ENCODE measurements around the gene CH25H. TPM values are rescaled to one million over a fixed set of nuclear protein-coding genes. Genes with fewer than 3 reads are reported as not detected.

The CH25H gene
- total RNA-seq, 1 experiment from 2014 or later = not detected

GRCh38 chr10:89164080-89164479, 43.0 kb downstream of the CH25H start:
- DNase-seq = no peak
- Histone ChIP-seq H3K27me3 (ENCODE audit: control insufficient read depth, insufficient read depth, low read length) (no peaks in the 10 kb centered on the region), H3K4me3 (ENCODE audit: insufficient read depth, low read depth, low read length) (no peak overlapping the region), H3K36me3 (replicated peaks; ENCODE audit: control insufficient read depth, insufficient read depth, low read length) (no peaks in the 10 kb centered on the region)

- Histone ChIP-seq H3K36me3 (replicated peaks; ENCODE audit: control insufficient read depth, insufficient read depth, low read length) (no peaks in the 10 kb centered on the region), H3K27me3 (ENCODE audit: control insufficient read depth, insufficient read depth, low read length) (no peaks in the 10 kb centered on the region), H3K4me3 (ENCODE audit: insufficient read depth, low read depth, low read length) (no peak overlapping the region)
- DNase-seq = no peak
Measured at GRCh38 chr10:89163265-89163995, 43.7 kb downstream of the CH25H start.

- DNase-seq = no peak
- Histone ChIP-seq H3K36me3 (replicated peaks; ENCODE audit: control insufficient read depth, insufficient read depth, low read length) (no peaks in the 10 kb centered on the region), H3K4me3 (ENCODE audit: insufficient read depth, low read depth, low read length) (no peak overlapping the region), H3K27me3 (ENCODE audit: control insufficient read depth, insufficient read depth, low read length) (no peaks in the 10 kb centered on the region)
Measured at GRCh38 chr10:89162596-89162995, 44.5 kb downstream of the CH25H start.

- no peak for DNase-seq
- H3K27me3 ChIP-seq (ENCODE audit: control insufficient read depth, insufficient read depth, low read length) = no peaks in the 10 kb centered on the region
- H3K4me3 ChIP-seq (ENCODE audit: insufficient read depth, low read depth, low read length) = no peak overlapping the region
- no peaks in the 10 kb centered on the region for H3K36me3 ChIP-seq (replicated peaks; ENCODE audit: control insufficient read depth, insufficient read depth, low read length)
Measured at GRCh38 chr10:89160339-89160738, 46.8 kb downstream of the CH25H start.

- Histone ChIP-seq H3K27me3 (ENCODE audit: control insufficient read depth, insufficient read depth, low read length) (no peaks in the 10 kb centered on the region), H3K36me3 (replicated peaks; ENCODE audit: control insufficient read depth, insufficient read depth, low read length) (no peaks in the 10 kb centered on the region), H3K4me3 (ENCODE audit: insufficient read depth, low read depth, low read length) (no peak overlapping the region)
- DNase-seq = no peak
Measured at GRCh38 chr10:89159761-89160160, 47.4 kb downstream of the CH25H start.

- Histone ChIP-seq H3K36me3 (replicated peaks; ENCODE audit: control insufficient read depth, insufficient read depth, low read length) (no peaks in the 10 kb centered on the region), H3K27me3 (ENCODE audit: control insufficient read depth, insufficient read depth, low read length) (no peaks in the 10 kb centered on the region), H3K4me3 (ENCODE audit: insufficient read depth, low read depth, low read length) (no peak overlapping the region)
- no peak for DNase-seq
Measured at GRCh38 chr10:89159316-89159715, 47.8 kb downstream of the CH25H start.

GRCh38 chr10:89158446-89158845, 48.7 kb downstream of the CH25H start:
- DNase-seq = no peak
- Histone ChIP-seq H3K4me3 (ENCODE audit: insufficient read depth, low read depth, low read length) (no peak overlapping the region), H3K27me3 (ENCODE audit: control insufficient read depth, insufficient read depth, low read length) (no peaks in the 10 kb centered on the region), H3K36me3 (replicated peaks; ENCODE audit: control insufficient read depth, insufficient read depth, low read length) (no peaks in the 10 kb centered on the region)

- H3K4me3 ChIP-seq (ENCODE audit: insufficient read depth, low read depth, low read length) = no peak overlapping the region
- no peaks in the 10 kb centered on the region for H3K36me3 ChIP-seq (replicated peaks; ENCODE audit: control insufficient read depth, insufficient read depth, low read length)
- H3K27me3 ChIP-seq (ENCODE audit: control insufficient read depth, insufficient read depth, low read length) = no peaks in the 10 kb centered on the region
- no peak for DNase-seq
Measured at GRCh38 chr10:89156161-89156835, 50.8 kb downstream of the CH25H start.

Other genes starting within 250 kb of the CH25H start
- gene FAS, start 216.5 kb downstream of the CH25H start, total RNA-seq (2014; rRNA removed; shearing (Covaris generic)) = 0.14 TPM in 1 of 2 replicates, not detected in the other
- 10.1 and 14.9 TPM in 2 replicates for gene LIPA, start 44.5 kb upstream of the CH25H start, total RNA-seq (2014; rRNA removed; shearing (Covaris generic))
- 0.18 and 0.45 TPM in 2 replicates for gene IFIT2, start 94.7 kb upstream of the CH25H start, total RNA-seq (2014; rRNA removed; shearing (Covaris generic))
- gene IFIT3, start 120.7 kb upstream of the CH25H start, total RNA-seq (2014; rRNA removed; shearing (Covaris generic)) = 0.22 and 0.45 TPM in 2 replicates
- not detected in 2 replicates for gene IFIT1B, start 170.7 kb upstream of the CH25H start, total RNA-seq (2014; rRNA removed; shearing (Covaris generic))
- gene IFIT1, start 185.3 kb upstream of the CH25H start, total RNA-seq (2014; rRNA removed; shearing (Covaris generic)) = 3.7 and 4.0 TPM in 2 replicates
- 1.7 and 2.3 TPM in 2 replicates for gene IFIT5, start 207.3 kb upstream of the CH25H start, total RNA-seq (2014; rRNA removed; shearing (Covaris generic))

All from H7 (cell line).